Measurements from ENCODE around the gene PGC. TPM values are rescaled to one million over a fixed set of nuclear protein-coding genes. Genes with fewer than 3 reads are reported as not detected.

Gene PGC
- total and polyA plus RNA-seq, 2 of the 8 experiments (the other 6 are each of a cell fraction or from before 2014, with no cell fraction given) = 0.09 TPM; not detected in 1

- Histone ChIP-seq H3K36me3 (ENCODE audit: control insufficient read depth in 2 of 4, insufficient read depth in 4 of 4, low read length in 3 of 4) (peaks cover 11 to 20% (median 17%) of the 10 kb centered on the region in 4 experiments; a peak in 7 of 8 replicates), H3K23ac (ENCODE audit: insufficient read length) (no peak overlapping the region), H4K8ac (ENCODE audit: extremely low read depth, insufficient read depth, low read length) (peak overlapping the region; percentile 39; the same call in 1 of the 2 replicates), H3K4me3 (ENCODE audit: extremely low read depth in 1 of 4, insufficient read depth in 2 of 4, low read depth in 3 of 4, low read length in 4 of 4) (peak overlapping the region; percentile 19 to 100 (median 96)), H3K79me1 (ENCODE audit: low read depth, low read length) (peaks cover 2% of the 10 kb centered on the region), H3K4me1 (replicated peaks in 1 of 4; ENCODE audit: control insufficient read depth in 3 of 4, insufficient read depth in 4 of 4, low read length in 3 of 4) (peaks cover 2 to 7% (median 3%) of the 10 kb centered on the region in 4 experiments; a peak in 6 of 7 replicates), H3K4me2 (ENCODE audit: insufficient read depth in 1 of 2, low read depth in 2 of 2, low read length in 2 of 2) (peak overlapping the region; percentile 76 to 99), H4K5ac (ENCODE audit: insufficient read length, low read depth, low read length) (no peak overlapping the region), H2BK5ac (ENCODE audit: low read depth, low read length) (no peak overlapping the region), H3K23me2 (ENCODE audit: low read depth, low read length) (peaks cover 15% of the 10 kb centered on the region), H2BK15ac (ENCODE audit: low read length) (0 out of 2 replicates have a peak overlapping the region, but pooled peaks have one; percentile 46), H3K14ac (ENCODE audit: insufficient read length) (no peak overlapping the region), H2BK120ac (replicated peaks; ENCODE audit: low read depth, low read length) (no peak overlapping the region), H2AK5ac (ENCODE audit: low read depth, low read length) (no peak overlapping the region), H3K56ac (replicated peaks; ENCODE audit: insufficient read length, low read depth, low read length) (no peak overlapping the region), H3K9me3 (ENCODE audit: insufficient read depth in 2 of 2, low read depth in 1 of 2, low read length in 1 of 2) (no peaks in the 10 kb centered on the region), H3K27me3 (replicated peaks in 1 of 4; ENCODE audit: control insufficient read depth in 3 of 4, extremely low read depth in 1 of 4, insufficient read depth in 3 of 4, low read length in 3 of 4) (peaks cover 2 to 38% (median 25%) of the 10 kb centered on the region in 4 experiments), H2BK20ac (ENCODE audit: low read length) (no peak overlapping the region), H3K18ac (ENCODE audit: extremely low read depth, low read length) (no peak overlapping the region; the same call in 1 of the 2 replicates), H2BK12ac (ENCODE audit: low read depth, low read length) (0 out of 2 replicates have a peak overlapping the region, but pooled peaks have one; percentile 50), H4K91ac (replicated peaks; ENCODE audit: insufficient read length, low read length) (no peak overlapping the region), H3K4ac (replicated peaks; ENCODE audit: insufficient read length, low read depth, low read length) (no peak overlapping the region), H3K27ac (ENCODE audit: low read depth, low read length) (no peak overlapping the region), H2AFZ (ENCODE audit: low read length) (no peak overlapping the region), H3K79me2 (ENCODE audit: control insufficient read depth in 1 of 2, insufficient read depth in 2 of 2, low read length in 2 of 2) (peaks cover 0 to 12% of the 10 kb centered on the region in 2 experiments; a peak in 3 of 4 replicates), H4K20me1 (replicated peaks in 1 of 2; ENCODE audit: control insufficient read depth in 1 of 2, insufficient read depth in 2 of 2, low read length in 2 of 2) (peaks cover 0 to 9% of the 10 kb centered on the region in 2 experiments), H3K9ac (replicated peaks in 1 of 4; ENCODE audit: extremely low read depth in 1 of 4, low read depth in 3 of 4, low read length in 3 of 4) (no peak overlapping the region; a peak in 1 of 7 replicates)
- 31% methylated on average over 16 of the region's 29 CpGs; no CpG with 5 or more reads in 1 of the 2 experiments for WGBS, 2 experiments (ENCODE audit: extremely low coverage in 1 of 2, insufficient coverage in 1 of 2, insufficient read length in 1 of 2, insufficient replicate concordance in 2 of 2, low coverage in 1 of 2, low lambda C conversion rate in 2 of 2, missing lambda C conversion rate in 1 of 2)
- no peak for FAIRE-seq
- DNase-seq (ENCODE audit: low read depth in 1 of 2, low spot score in 2 of 2) = no peak
- POLR2A ChIA-PET (ENCODE audit: partially characterized antibody) = interaction anchor here (0.9 to 4.2 kb wide), 7 partner anchors 25 to 264 kb away, joined by 3 to 31 read pairs (median 4); partner anchors contain the start of genes BYSL, MED20, TAF8 and USP49
- CTCF ChIA-PET (ENCODE audit: partially characterized antibody) = interaction anchor here (0.6 to 5.1 kb wide), 39 partner anchors 9 to 642 kb away, joined by 3 to 108 read pairs (median 4); partner anchors contain the start of genes BYSL, MED20 and TAF8
- TF ChIP-seq EGR1 (IDR thresholded peaks at IDR 0.05; ENCODE audit: borderline replicate concordance, low read depth, low read length) (no peak), SIRT6 (IDR thresholded peaks at IDR 0.05; ENCODE audit: low read length) (no peak)
Observed at GRCh38 chr6:41785689-41786450, 38.7 kb upstream of the PGC start.

Data from H1 (cell line).